IPS-18c (cell line): Measurements from ENCODE around the gene CLIC4.
A peak's percentile ranks its signal among the peaks of the same experiment; 100 is the strongest.
"Not testable (repeated sequence)": the region's sequence is repeated elsewhere in the genome, so short reads cannot be mapped to it uniquely, and the experiment has no call there.

Experiments used
- H3K4me3 ChIP-seq: 2 replicates; pipeline ENCODE4 v1.7.0; 2013; ENCODE audit warnings: low read depth, mild to moderate bottlenecking, low read length, moderate library complexity; ENCODE audit not compliant: insufficient read depth
- H3K9me3 ChIP-seq: one replicate; pipeline ENCODE4 v1.6.1; 2013; ENCODE audit warnings: mild to moderate bottlenecking, low read length, moderate library complexity; ENCODE audit not compliant: control insufficient read depth, insufficient read depth

Gene CLIC4

GRCh38 chr1:24735509-24736375 lies 9.5 kb upstream of the CLIC4 start:
- H3K4me3 ChIP-seq, result no peak overlapping the region
- no peaks in the 10 kb centered on the region for H3K9me3 ChIP-seq

- H3K4me3 ChIP-seq, result no peak overlapping the region
These were observed 7.7 kb upstream of the CLIC4 start for GRCh38 chr1:24737368-24738117.

GRCh38 chr1:24739241-24739640 lies 6.0 kb upstream of the CLIC4 start:
- no peaks in the 10 kb centered on the region for H3K9me3 ChIP-seq
- H3K4me3 ChIP-seq, result no peak overlapping the region

More at GRCh38 chr1:24737368-24738117, 7.7 kb upstream of the CLIC4 start:
- no peaks in the 10 kb centered on the region for H3K9me3 ChIP-seq

GRCh38 chr1:24742090-24742938 lies 2.9 kb upstream of the CLIC4 start:
- Histone ChIP-seq H3K9me3 (no peaks in the 10 kb centered on the region), H3K4me3 (no peak overlapping the region)

- Histone ChIP-seq H3K9me3 (no peaks in the 10 kb centered on the region), H3K4me3 (peak overlapping the region; percentile 0; the same call in 1 of the 2 replicates)
These were observed 1.6 kb upstream of the CLIC4 start for GRCh38 chr1:24743404-24744211.

GRCh38 chr1:24745711-24746413 lies 615 bp downstream of the CLIC4 start:
- Histone ChIP-seq H3K9me3 (no peaks in the 10 kb centered on the region), H3K4me3 (peak overlapping the region; percentile 59)

GRCh38 chr1:24748191-24749121 lies 3.2 kb downstream of the CLIC4 start:
- H3K4me3 ChIP-seq, result no peak overlapping the region
- no peaks in the 10 kb centered on the region for H3K9me3 ChIP-seq

GRCh38 chr1:24749252-24749651 lies 4.0 kb downstream of the CLIC4 start:
- H3K4me3 ChIP-seq, result no peak overlapping the region
- H3K9me3 ChIP-seq, result no peaks in the 10 kb centered on the region

- H3K4me3 ChIP-seq, result no peak overlapping the region
These were observed 4.6 kb downstream of the CLIC4 start for GRCh38 chr1:24749886-24750285.

GRCh38 chr1:24751833-24752232 lies 6.6 kb downstream of the CLIC4 start:
- Histone ChIP-seq H3K9me3 (no peaks in the 10 kb centered on the region), H3K4me3 (no peak overlapping the region)

More at GRCh38 chr1:24749886-24750285, 4.6 kb downstream of the CLIC4 start:
- H3K9me3 ChIP-seq, result no peaks in the 10 kb centered on the region

GRCh38 chr1:24752305-24752704 lies 7.1 kb downstream of the CLIC4 start:
- no peak overlapping the region for H3K4me3 ChIP-seq
- no peaks in the 10 kb centered on the region for H3K9me3 ChIP-seq

- no peaks in the 10 kb centered on the region for H3K9me3 ChIP-seq
- H3K4me3 ChIP-seq, result no peak overlapping the region
These were observed 9.0 kb downstream of the CLIC4 start for GRCh38 chr1:24754229-24754628.

- H3K4me3 ChIP-seq, H3K9me3 ChIP-seq: not testable (repeated sequence)
These were observed 10.1 kb downstream of the CLIC4 start for GRCh38 chr1:24755323-24755722.

- Histone ChIP-seq H3K9me3 (no peaks in the 10 kb centered on the region), H3K4me3 (no peak overlapping the region)
These were observed 11.1 kb downstream of the CLIC4 start for GRCh38 chr1:24756395-24756794.

- Histone ChIP-seq H3K4me3 (no peak overlapping the region), H3K9me3 (no peaks in the 10 kb centered on the region)
These were observed 14.2 kb downstream of the CLIC4 start for GRCh38 chr1:24759492-24759891.
